Kidney (tissue), 14 donors: ENCODE data around the gene DNASE1L1. TPM values are rescaled to one million over a fixed set of nuclear protein-coding genes. Genes with fewer than 3 reads are reported as not detected.

ENCODE experiments used
- DNase-seq, 5 donors: peaks; one replicate each; pipeline ENCODE4 v3.0.0-alpha.2; 2013 to 2020
- FAIRE-seq: peaks from 2 replicates; lab custom pipeline; 2012; peaks lifted over from hg19 to GRCh38; lab: Jason Lieb, UNC
- H3K27ac ChIP-seq, 2 donors: one replicate each; pipeline ENCODE4 v1.7.0; 2013; ENCODE audit warnings: low read depth in 2 of 2, low read length in 2 of 2, inconsistent platforms in 1 of 2
- H3K27me3 ChIP-seq: one replicate; pipeline ENCODE4 v1.7.1; 2013; ENCODE audit warnings: low read length, inconsistent platforms; ENCODE audit not compliant: control insufficient read depth, insufficient read depth
- H3K36me3 ChIP-seq, 3 donors: one replicate each; pipeline versions ENCODE4 v1.7.0 to v1.7.1; 2013; ENCODE audit warnings: low read length in 3 of 3, control low read depth in 1 of 3, inconsistent platforms in 1 of 3; ENCODE audit not compliant: insufficient read depth in 3 of 3, control insufficient read depth in 2 of 3
- H3K4me1 ChIP-seq, 3 donors: one replicate each; pipeline versions ENCODE4 v1.7.0 to v1.7.1; 2013; ENCODE audit warnings: low read length in 3 of 3, inconsistent platforms in 1 of 3, low read depth in 1 of 3; ENCODE audit not compliant: control insufficient read depth in 2 of 3, insufficient read depth in 2 of 3
- H3K4me3 ChIP-seq, 3 donors: one replicate each; pipeline versions ENCODE4 v1.7.0 to v1.8.1; 2013; ENCODE audit warnings: low read length in 3 of 3, control low read depth in 1 of 3, inconsistent platforms in 1 of 3
- H3K9ac ChIP-seq, 3 donors: one replicate each; pipeline versions ENCODE4 v1.7.0 to v1.7.1; 2013; ENCODE audit warnings: low read length in 3 of 3, control low read depth in 1 of 3, inconsistent platforms in 1 of 3
- H3K9me3 ChIP-seq, 3 donors: one replicate each; pipeline versions ENCODE4 v1.7.0 to v1.7.1; 2013; ENCODE audit warnings: low read length in 3 of 3, control low read depth in 1 of 3, inconsistent platforms in 1 of 3; ENCODE audit not compliant: control insufficient read depth in 2 of 3, insufficient read depth in 1 of 3
- intact Hi-C: fragments of 100-400 bp; cut with DNase I; formaldehyde crosslinking; loops from one replicate; pipeline ENCODE4 v1.11.1; 2022
- polyA plus RNA-seq: library from polyadenylated mRNA; stranded (reverse); fragments of 350-450 nt; fragmentation: Illumina TruSeq; extraction: RNeasy Lipid Tissue Mini Kit (QIAGEN cat#74804); gene quantifications from one replicate; pipeline ENCODE4 v1.2.3, GENCODE V29; 2014; ENCODE audit warnings: low read depth, low replicate concordance; ENCODE audit not compliant: insufficient read depth
- total RNA-seq: library from RNA; stranded (reverse); fragmentation: NEBNext Ultra II Directional; extraction: Animal tissue kit (Norgen Biotek cat#: 25700); gene quantifications from one replicate; pipeline ENCODE4 v1.2.1, GENCODE V29; 2021
- TF ChIP-seq, protein P1 (sequence below): IDR thresholded peaks from 3 replicates; pipeline ENCODE4 v1.5.1; 2012; ENCODE audit warnings: mild to moderate bottlenecking, moderate library complexity, borderline replicate concordance; ENCODE audit not compliant: insufficient read depth; ENCODE audit errors: extremely low read depth
- donor health status: control.
- donor health status: control.
- donor health status: control.
- donor health status: control.
- donor health status: control.
- donor health status: DM: yes; HTN: yes; CAD: no.
- donor health status: Normal renal cell carcinoma (clear cell type).

DNASE1L1 gene
- total and polyA plus RNA-seq, 2 donors from 2014 or later: 28.0 to 33.8 TPM

DNA sequence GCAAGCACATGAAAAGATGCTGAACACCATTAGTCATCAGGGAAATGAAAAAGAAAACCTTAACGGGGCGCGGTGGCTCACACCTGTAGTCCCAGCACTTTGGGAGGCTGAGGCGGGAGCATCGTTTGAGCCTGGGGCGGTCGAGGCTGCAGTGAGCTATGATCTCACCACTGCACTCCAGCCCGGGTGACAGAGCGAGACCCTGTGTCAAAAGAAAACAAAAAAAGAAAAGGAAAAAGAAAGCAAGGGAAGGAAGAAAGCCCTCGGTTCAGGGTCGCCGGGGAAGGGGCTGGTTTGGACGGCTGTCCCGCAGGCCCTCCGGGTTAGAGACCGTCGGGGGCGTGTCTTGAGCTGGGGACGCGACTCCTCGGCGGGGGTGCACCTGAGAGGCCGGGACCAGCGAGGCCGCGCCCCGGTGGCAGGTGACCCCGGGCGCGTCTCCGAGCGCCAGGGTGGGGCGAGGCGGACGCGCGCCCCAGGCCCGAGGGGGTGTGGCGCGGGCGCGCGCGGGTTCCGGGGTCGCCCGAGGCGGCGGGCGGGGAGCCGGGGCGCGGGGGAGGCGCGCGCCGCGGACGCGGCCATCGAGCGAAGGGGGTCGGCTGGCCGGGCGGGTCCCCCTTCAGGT, 48.5 kb upstream of the DNASE1L1 start:
- peak overlapping the region in 1 of 3 donors; percentile 47 for H3K4me3 ChIP-seq
- TF ChIP-seq, protein P1, sequence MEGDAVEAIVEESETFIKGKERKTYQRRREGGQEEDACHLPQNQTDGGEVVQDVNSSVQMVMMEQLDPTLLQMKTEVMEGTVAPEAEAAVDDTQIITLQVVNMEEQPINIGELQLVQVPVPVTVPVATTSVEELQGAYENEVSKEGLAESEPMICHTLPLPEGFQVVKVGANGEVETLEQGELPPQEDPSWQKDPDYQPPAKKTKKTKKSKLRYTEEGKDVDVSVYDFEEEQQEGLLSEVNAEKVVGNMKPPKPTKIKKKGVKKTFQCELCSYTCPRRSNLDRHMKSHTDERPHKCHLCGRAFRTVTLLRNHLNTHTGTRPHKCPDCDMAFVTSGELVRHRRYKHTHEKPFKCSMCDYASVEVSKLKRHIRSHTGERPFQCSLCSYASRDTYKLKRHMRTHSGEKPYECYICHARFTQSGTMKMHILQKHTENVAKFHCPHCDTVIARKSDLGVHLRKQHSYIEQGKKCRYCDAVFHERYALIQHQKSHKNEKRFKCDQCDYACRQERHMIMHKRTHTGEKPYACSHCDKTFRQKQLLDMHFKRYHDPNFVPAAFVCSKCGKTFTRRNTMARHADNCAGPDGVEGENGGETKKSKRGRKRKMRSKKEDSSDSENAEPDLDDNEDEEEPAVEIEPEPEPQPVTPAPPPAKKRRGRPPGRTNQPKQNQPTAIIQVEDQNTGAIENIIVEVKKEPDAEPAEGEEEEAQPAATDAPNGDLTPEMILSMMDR: no peak
- FAIRE-seq (no peak), DNase-seq (peak in 3 of 5 donors; percentile 33 to 59 (median 58))
- H3K27ac ChIP-seq: no peak overlapping the region
- no peaks in the 10 kb centered on the region for H3K4me1 ChIP-seq
- no peaks in the 10 kb centered on the region for H3K9me3 ChIP-seq
- no peak overlapping the region for H3K9ac ChIP-seq
- H3K36me3 ChIP-seq: no peaks in the 10 kb centered on the region
- intact Hi-C loops: no loop called here
- no peaks in the 10 kb centered on the region for H3K27me3 ChIP-seq

DNA sequence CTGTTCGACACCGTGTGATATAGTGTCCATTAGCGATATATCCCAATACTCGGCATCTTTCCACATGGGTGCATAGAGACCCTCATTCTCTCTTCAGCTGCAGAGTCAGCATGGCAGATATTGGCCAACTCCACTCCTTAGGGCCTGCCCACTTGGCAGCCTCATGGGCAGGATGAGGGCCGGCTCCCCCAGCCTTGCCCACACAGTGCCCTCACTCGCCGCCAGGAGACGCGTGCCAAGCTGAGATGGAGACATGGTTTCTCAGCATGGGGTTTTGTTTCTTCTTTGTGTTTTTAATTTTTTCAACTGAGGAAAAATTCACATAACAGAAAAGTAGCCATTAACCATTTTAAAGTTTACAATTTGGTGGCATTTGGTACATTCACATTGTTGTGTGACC, 43.8 kb upstream of the DNASE1L1 start:
- TF ChIP-seq, protein P1: no peak
- FAIRE-seq: no peak
- H3K27ac ChIP-seq: no peak overlapping the region
- DNase-seq: no peak
- no peak overlapping the region for H3K4me3 ChIP-seq
- H3K9ac ChIP-seq: no peak overlapping the region
- no peaks in the 10 kb centered on the region for H3K9me3 ChIP-seq
- peaks cover 0 to 7% (median 5%) of the 10 kb centered on the region in 3 donors for H3K36me3 ChIP-seq
- intact Hi-C loops: no loop called here
- H3K27me3 ChIP-seq: no peaks in the 10 kb centered on the region
- H3K4me1 ChIP-seq: no peaks in the 10 kb centered on the region

DNA sequence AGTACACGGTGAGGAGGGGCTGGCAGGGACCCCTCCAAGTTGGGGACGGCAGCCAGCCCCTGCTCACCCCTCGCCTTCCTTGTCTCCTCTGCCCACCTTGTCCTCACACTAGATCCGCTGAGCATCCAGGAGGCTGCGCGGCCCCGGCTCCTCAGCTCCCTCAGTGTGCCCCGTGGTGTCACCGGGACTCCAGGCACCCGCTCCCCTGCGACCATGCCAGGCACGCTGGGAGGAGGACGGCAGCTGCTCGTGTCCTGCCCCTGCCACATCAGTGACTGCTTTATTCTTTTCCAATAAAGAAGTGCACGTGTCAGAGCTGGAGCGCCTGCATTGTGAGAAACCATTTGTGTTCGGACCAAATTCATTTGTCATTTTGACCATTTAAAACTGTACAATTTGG, 41.3 kb upstream of the DNASE1L1 start:
- no peak for FAIRE-seq
- intact Hi-C loops: no loop called here
- Histone ChIP-seq H3K4me3 (no peak overlapping the region), H3K9ac (no peak overlapping the region), H3K36me3 (peaks cover 0 to 7% (median 5%) of the 10 kb centered on the region in 3 donors), H3K27me3 (no peaks in the 10 kb centered on the region), H3K9me3 (no peaks in the 10 kb centered on the region), H3K4me1 (peaks cover 0 to 1% (median 0%) of the 10 kb centered on the region in 3 donors), H3K27ac (no peak overlapping the region)
- TF ChIP-seq, protein P1: no peak
- peak in 1 of 5 donors; percentile 48 for DNase-seq
